ENCODE results near the gene RHEBL1.

The RHEBL1 gene

GRCh38 chr12:49054096-49054495 lies 15.7 kb downstream of the RHEBL1 start:
- FAIRE-seq = no peak

GRCh38 chr12:49052451-49053208 lies 17.1 kb downstream of the RHEBL1 start:
- FAIRE-seq = no peak

- FAIRE-seq = no peak
These were observed 17.9 kb downstream of the RHEBL1 start for GRCh38 chr12:49051777-49052438.

- no peak for FAIRE-seq
These were observed 18.4 kb downstream of the RHEBL1 start for GRCh38 chr12:49051373-49051764.

GRCh38 chr12:49050507-49051372 lies 19.0 kb downstream of the RHEBL1 start:
- no peak for FAIRE-seq

- no peak for FAIRE-seq
These were observed 20.1 kb downstream of the RHEBL1 start for GRCh38 chr12:49049566-49050224.

GRCh38 chr12:49048953-49049352 lies 20.8 kb downstream of the RHEBL1 start:
- no peak for FAIRE-seq

- no peak for FAIRE-seq
These were observed 23.5 kb downstream of the RHEBL1 start for GRCh38 chr12:49046129-49046895.

GRCh38 chr12:49044660-49045059 lies 25.1 kb downstream of the RHEBL1 start:
- FAIRE-seq = no peak

- no peak for FAIRE-seq
These were observed 25.9 kb downstream of the RHEBL1 start for GRCh38 chr12:49043856-49044258.

GRCh38 chr12:49043241-49043640 lies 26.5 kb downstream of the RHEBL1 start:
- FAIRE-seq = no peak

- FAIRE-seq = no peak
These were observed 27.8 kb downstream of the RHEBL1 start for GRCh38 chr12:49041881-49042484.

GRCh38 chr12:49041036-49041880 lies 28.5 kb downstream of the RHEBL1 start:
- FAIRE-seq = no peak

- FAIRE-seq = no peak
These were observed 29.4 kb downstream of the RHEBL1 start for GRCh38 chr12:49040364-49040855.

GRCh38 chr12:49039421-49040363 lies 30.1 kb downstream of the RHEBL1 start:
- FAIRE-seq = no peak

- no peak for FAIRE-seq
These were observed 31.4 kb downstream of the RHEBL1 start for GRCh38 chr12:49038291-49038955.

GRCh38 chr12:49037947-49038237 lies 31.9 kb downstream of the RHEBL1 start:
- no peak for FAIRE-seq

- no peak for FAIRE-seq
These were observed 32.5 kb downstream of the RHEBL1 start for GRCh38 chr12:49037111-49037946.
